ENCODE measurements around the gene EVI2B.

- TF ChIP-seq CTCF (conservative IDR thresholded peaks at IDR 0.05) (no peak), EZH2 (IDR thresholded peaks at IDR 0.05; ENCODE audit: low read depth) (no peak)
Measured at GRCh38 chr17:31273516-31273915, 40.3 kb downstream of the EVI2B start.

Data from PC-9 (cell line).